Endothelial cell of umbilical vein (primary cell): ENCODE measurements around the gene XPNPEP1. TPM values are rescaled to one million over a fixed set of nuclear protein-coding genes. Genes with fewer than 3 reads are reported as not detected.

Experiments used
- BruUV-seq: library from RNA; stranded (reverse); fragments of 400-500 nt; replicated peaks from 2 replicates; lab custom pipeline; 2021; lab: Mats Ljungman, UMichigan
- CTCF ChIA-PET: fragments of 300-600, 350-600 bp; sonication (Branson Sonifier 250); formaldehyde crosslinking; loops from one replicate; lab custom pipeline; 2021; ENCODE audit warnings: antibody characterized with exemption, inconsistent platforms; lab: Charles Lee
- POLR2A ChIA-PET: fragments of 300-600, 350-600 bp; sonication (Branson Sonifier 250); formaldehyde crosslinking; loops from one replicate; lab custom pipeline; 2021; ENCODE audit warnings: antibody characterized with exemption, inconsistent platforms; lab: Charles Lee
- DNase-seq: peaks from one replicate; pipeline ENCODE4 v3.0.0-alpha.2; 2011; ENCODE audit warnings: low read depth, low spot score
- FAIRE-seq: peaks from 2 replicates; lab custom pipeline; 2011; peaks lifted over from hg19 to GRCh38; lab: Jason Lieb, UNC
- H2AFZ ChIP-seq: 2 replicates; pipeline ENCODE4 v1.6.0; 2012; ENCODE audit warnings: low read depth, low read length, control low read depth, inconsistent platforms
- H3K27ac ChIP-seq: 2 replicates; pipeline ENCODE4 v1.5.1; 2011; ENCODE audit warnings: low read depth, mild to moderate bottlenecking, control low read depth, low read length, moderate library complexity; ENCODE audit not compliant: insufficient read depth
- H3K27me3 ChIP-seq, 2 experiments: 2 replicates each; pipeline versions ENCODE4 v1.6.0 to v1.6.1; 2011; ENCODE audit warnings: low read length in 2 of 2, mixed read lengths in 1 of 2; ENCODE audit not compliant: control insufficient read depth in 2 of 2, insufficient read depth in 2 of 2
- H3K36me3 ChIP-seq, 2 experiments: 2 replicates in 1 of 2; 3 replicates in 1 of 2; pipeline ENCODE4 v1.5.1; 2011; ENCODE audit warnings: low read length in 2 of 2, mild to moderate bottlenecking in 1 of 2, moderate library complexity in 1 of 2; ENCODE audit not compliant: control insufficient read depth in 2 of 2, insufficient read depth in 2 of 2; ENCODE audit errors: extremely low read depth in 1 of 2
- H3K4me1 ChIP-seq: 3 replicates; pipeline ENCODE4 v1.5.1; 2011; ENCODE audit warnings: mild to moderate bottlenecking, low read length; ENCODE audit not compliant: control insufficient read depth, insufficient read depth; ENCODE audit errors: extremely low read depth
- H3K4me2 ChIP-seq: 2 replicates; pipeline ENCODE4 v1.6.1; 2011; ENCODE audit warnings: low read length, control low read depth, mixed read lengths; ENCODE audit not compliant: insufficient read depth
- H3K4me3 ChIP-seq, 3 experiments: fragments of 200-600 bp in 1 of 3; sonication (generic), shearing (Covaris generic) in 1 of 3; replicated peaks in 1 of 3; 2 replicates each; pipeline ENCODE4 v1.5.1; 2011 to 2016; ENCODE audit warnings: control low read depth in 3 of 3, low read length in 3 of 3, mild to moderate bottlenecking in 2 of 3, inconsistent platforms in 1 of 3, low read depth in 1 of 3, moderate library complexity in 1 of 3; ENCODE audit not compliant: insufficient read depth in 1 of 3
- H3K79me2 ChIP-seq: 2 replicates; pipeline ENCODE4 v1.6.0; 2012; ENCODE audit warnings: low read length, inconsistent platforms; ENCODE audit not compliant: control insufficient read depth, insufficient read depth
- H3K9ac ChIP-seq: replicated peaks from 2 replicates; pipeline ENCODE3; 2011; ENCODE audit warnings: low read length, control low read depth; ENCODE audit not compliant: insufficient read depth; ENCODE audit errors: extremely low read depth
- H3K9me1 ChIP-seq: replicated peaks from 3 replicates; pipeline ENCODE4 v1.6.0; 2011; ENCODE audit warnings: mild to moderate bottlenecking, low read length; ENCODE audit not compliant: control insufficient read depth, insufficient read depth; ENCODE audit errors: extremely low read depth
- H3K9me3 ChIP-seq: replicated peaks from 2 replicates; pipeline ENCODE4 v1.5.1; 2012; ENCODE audit warnings: low read length, inconsistent platforms; ENCODE audit not compliant: control insufficient read depth, insufficient read depth
- H4K20me1 ChIP-seq: replicated peaks from 2 replicates; pipeline ENCODE3; 2011; ENCODE audit warnings: mild to moderate bottlenecking, low read length; ENCODE audit not compliant: control insufficient read depth, insufficient read depth; ENCODE audit errors: extremely low read depth
- CTCF ChIP-seq, 2 donors: IDR thresholded peaks; 1 replicate in 1 of 2; 2 replicates in 1 of 2; pipeline ENCODE4 v1.5.1; 2011; ENCODE audit warnings: low read length in 2 of 2, mild to moderate bottlenecking in 2 of 2, moderate library complexity in 2 of 2, control low read depth in 1 of 2, inconsistent platforms in 1 of 2, low read depth in 1 of 2; ENCODE audit not compliant: insufficient read depth in 1 of 2; ENCODE audit errors: extremely low read depth in 1 of 2
- EZH2 ChIP-seq: IDR thresholded peaks from 2 replicates; pipeline ENCODE4 v1.6.1; 2012; ENCODE audit warnings: borderline replicate concordance, low read depth, mild to moderate bottlenecking, moderate library complexity, low read length, inconsistent platforms; ENCODE audit not compliant: severe bottlenecking
- FOS ChIP-seq: IDR thresholded peaks from 2 replicates; pipeline ENCODE4 v1.6.1; 2011; ENCODE audit warnings: mild to moderate bottlenecking, low read length, moderate library complexity, borderline replicate concordance; ENCODE audit not compliant: insufficient read depth
- GATA2 ChIP-seq: IDR thresholded peaks from 2 replicates; pipeline ENCODE4 v1.7.0; 2011; ENCODE audit warnings: low read depth, mild to moderate bottlenecking, moderate library complexity, mixed read lengths, low read length; ENCODE audit not compliant: insufficient read length, insufficient read depth
- JUN ChIP-seq: IDR thresholded peaks from 2 replicates; pipeline ENCODE4 v1.6.1; 2011; ENCODE audit warnings: borderline replicate concordance, low read depth; ENCODE audit not compliant: insufficient read length, insufficient read depth
- MAX ChIP-seq: IDR thresholded peaks from 2 replicates; pipeline ENCODE4 v1.6.1; 2011; ENCODE audit not compliant: insufficient read depth, insufficient read length
- MYC ChIP-seq: IDR thresholded peaks from one replicate; pipeline ENCODE4 v1.6.1; 2011; ENCODE audit warnings: mild to moderate bottlenecking, low read depth, low read length
- POLR2A ChIP-seq: IDR thresholded peaks from 2 replicates; pipeline ENCODE4 v1.6.1; 2012; ENCODE audit warnings: low read depth, mild to moderate bottlenecking, control low read depth, low read length
- POLR2AphosphoS5 ChIP-seq: IDR thresholded peaks from 2 replicates; pipeline ENCODE4 v1.6.1; 2012; ENCODE audit warnings: low read depth, mild to moderate bottlenecking, control low read depth, low read length, moderate library complexity; ENCODE audit not compliant: insufficient read depth
- dilution Hi-C: fragments of 300-500 bp; cut with MboI; formaldehyde crosslinking; loops from one replicate; pipeline ENCODE4 v1.15.0; 2019; ENCODE audit warnings: low sequenced_read_pairs; ENCODE audit not compliant: extremely low pct_ligation_motif_present
- intact Hi-C: fragments of 100-400 bp; cut with micrococcal nuclease; formaldehyde crosslinking; loops from one replicate; pipeline ENCODE4 v1.10.0; 2022
- polyA plus RNA-seq, 4 experiments: library from polyadenylated mRNA; depleted of rRNA in 3 of 4; stranded (reverse) in 3 of 4; unstranded in 1 of 4; fragments of >200 nt; gene quantifications; 2 replicates each; pipeline versions ENCODE4 v1.2.1 to v1.2.3, GENCODE V29; 2011 to 2012; ENCODE audit warnings: missing spikeins in 1 of 4
- total RNA-seq: library from RNA; stranded (reverse); gene quantifications from 2 replicates; pipeline ENCODE4 v1.2.3, GENCODE V29; 2021

The XPNPEP1 gene
- total and polyA plus RNA-seq, 2 donors (not counting 3 experiments of a cell fraction or from before 2014, with no cell fraction given), result 81.1 to 245 TPM

- CTCF ChIA-PET, result interaction anchor here (0.9 kb wide), 1 partner anchor 20 kb away, joined by 5 read pairs; no protein-coding TSS in a partner anchor
- H3K4me2 ChIP-seq, result no peak overlapping the region
- dilution Hi-C loops (no loop called here), intact Hi-C loops (no loop called here)
- no peaks in the 10 kb centered on the region for H3K4me1 ChIP-seq
- DNase-seq (no peak), FAIRE-seq (no peak)
- no peaks in the 10 kb centered on the region for H3K9me3 ChIP-seq
- H3K27me3 ChIP-seq, result no peaks in the 10 kb centered on the region
- H3K9ac ChIP-seq, result no peak overlapping the region
- no peaks in the 10 kb centered on the region for H3K36me3 ChIP-seq
- no peak overlapping the region for H2AFZ ChIP-seq
- H3K79me2 ChIP-seq, result no peaks in the 10 kb centered on the region
- BruUV-seq, result no TSS peak
- H3K27ac ChIP-seq, result no peak overlapping the region
- no peaks in the 10 kb centered on the region for H3K9me1 ChIP-seq
- TF ChIP-seq GATA2 (no peak), MAX (no peak), POLR2A (no peak), FOS (no peak), JUN (no peak), EZH2 (no peak), CTCF (IDR thresholded peaks at IDR 0.05; ENCODE audit: extremely low read depth in 1 of 2, insufficient read depth in 1 of 2, low read depth in 1 of 2, low read length in 2 of 2) (no peak), MYC (no peak), POLR2AphosphoS5 (no peak)
- no peaks in the 10 kb centered on the region for H4K20me1 ChIP-seq
- H3K4me3 ChIP-seq, result no peak overlapping the region
- POLR2A ChIA-PET, result interaction anchor here (0.6 kb wide), 1 partner anchor 63 kb away, joined by 3 read pairs; no protein-coding TSS in a partner anchor
Observed at GRCh38 chr10:109958059-109958458, 34.7 kb upstream of the XPNPEP1 start.
